Loucy (cell line): Measurements from ENCODE around the gene DIPK2A.

Experiments
- H2AFZ ChIP-seq: fragments of 200-600 bp; sonication (generic); 2 replicates; pipeline ENCODE4 v1.6.0; 2016; ENCODE audit warnings: antibody characterized with exemption, mild to moderate bottlenecking, low read length, moderate library complexity
- H3F3A ChIP-seq: fragments of 200-600 bp; 2 replicates; pipeline ENCODE4 v1.6.0; 2016; ENCODE audit warnings: antibody characterized with exemption, low read depth, mild to moderate bottlenecking
- H3K27me3 ChIP-seq: fragments of 200-600 bp; sonication (generic); 2 replicates; pipeline ENCODE4 v1.6.1; 2014; ENCODE audit warnings: low read length, mild to moderate bottlenecking; ENCODE audit not compliant: insufficient read depth, poor library complexity, severe bottlenecking
- H3K36me3 ChIP-seq: fragments of 200-600 bp; sonication (generic); 2 replicates; pipeline ENCODE4 v1.6.1; 2016; ENCODE audit warnings: low read length; ENCODE audit not compliant: insufficient read depth
- H3K4me1 ChIP-seq: fragments of 200-600 bp; sonication (generic); 2 replicates; pipeline ENCODE4 v1.5.1; 2014; ENCODE audit warnings: low read length, mild to moderate bottlenecking; ENCODE audit not compliant: insufficient read depth, poor library complexity, severe bottlenecking
- H3K4me2 ChIP-seq: fragments of 200-600 bp; sonication (generic); 2 replicates; pipeline ENCODE4 v1.6.0; 2014; ENCODE audit warnings: antibody characterized with exemption, low read length, low read depth, mild to moderate bottlenecking; ENCODE audit not compliant: poor library complexity, severe bottlenecking
- H3K4me3 ChIP-seq: fragments of 200-600 bp; sonication (generic); 2 replicates; pipeline ENCODE4 v1.5.1; 2014; ENCODE audit warnings: low read length, mild to moderate bottlenecking, mixed read lengths; ENCODE audit not compliant: poor library complexity, severe bottlenecking
- H3K79me2 ChIP-seq: fragments of 200-600 bp; sonication (generic); 2 replicates; pipeline ENCODE4 v1.6.1; 2014; ENCODE audit warnings: low read length; ENCODE audit not compliant: insufficient read depth
- H3K9ac ChIP-seq: fragments of 200-600 bp; sonication (generic); 2 replicates; pipeline ENCODE4 v1.6.0; 2014; ENCODE audit warnings: mild to moderate bottlenecking, low read depth, low read length, moderate library complexity; ENCODE audit not compliant: poor library complexity, severe bottlenecking
- H3K9me2 ChIP-seq: fragments of 200-600 bp; sonication (generic); replicated peaks from 2 replicates; pipeline ENCODE4 v1.6.1; 2016; ENCODE audit warnings: low read depth, low read length, mixed read lengths
- H3K9me3 ChIP-seq: fragments of 200-600 bp; sonication (generic); 2 replicates; pipeline ENCODE4 v1.6.1; 2014; ENCODE audit warnings: mild to moderate bottlenecking, antibody characterized with exemption, low read length, low read depth; ENCODE audit not compliant: insufficient read depth
- H4K20me1 ChIP-seq: fragments of 200-600 bp; sonication (generic); 2 replicates; pipeline ENCODE4 v1.6.0; 2014; ENCODE audit warnings: antibody characterized with exemption, low read length, mild to moderate bottlenecking; ENCODE audit not compliant: insufficient read depth, poor library complexity, severe bottlenecking
- CTCF ChIP-seq: fragments of 200-600 bp; sonication (generic); conservative IDR thresholded peaks from 2 replicates; pipeline ENCODE4 v1.5.1; 2014; ENCODE audit warnings: mild to moderate bottlenecking, antibody characterized with exemption, low read length
- EZH2phosphoT487 ChIP-seq: fragments of 200-600 bp; IDR thresholded peaks from 2 replicates; pipeline ENCODE4 v1.6.1; 2018; ENCODE audit warnings: antibody characterized with exemption, mild to moderate bottlenecking, moderate library complexity, borderline replicate concordance

DIPK2A gene

GRCh38 chr3:143974271-143975238, 2.9 kb downstream of the DIPK2A start:
- Histone ChIP-seq H2AFZ (no peak overlapping the region), H3K9me3 (no peaks in the 10 kb centered on the region), H3F3A (no peaks in the 10 kb centered on the region), H3K79me2 (peaks cover 72% of the 10 kb centered on the region), H3K4me1 (peaks cover 58% of the 10 kb centered on the region), H3K27me3 (no peaks in the 10 kb centered on the region), H4K20me1 (peaks cover 59% of the 10 kb centered on the region), H3K4me2 (peak overlapping the region; percentile 92), H3K36me3 (no peaks in the 10 kb centered on the region), H3K4me3 (peak overlapping the region; percentile 84), H3K9me2 (no peaks in the 10 kb centered on the region), H3K9ac (peak overlapping the region; percentile 84)
- TF ChIP-seq CTCF (no peak), EZH2phosphoT487 (no peak)

- no peaks in the 10 kb centered on the region for H3K9me2 ChIP-seq
- no peaks in the 10 kb centered on the region for H3K36me3 ChIP-seq
- peak overlapping the region; percentile 92 for H3K4me2 ChIP-seq
- H3K4me1 ChIP-seq = peaks cover 53% of the 10 kb centered on the region
- H3K79me2 ChIP-seq = peaks cover 82% of the 10 kb centered on the region
- H3K9me3 ChIP-seq = no peaks in the 10 kb centered on the region
- TF ChIP-seq EZH2phosphoT487 (no peak), CTCF (peak; percentile 75)
- H4K20me1 ChIP-seq = peaks cover 65% of the 10 kb centered on the region
- peak overlapping the region; percentile 84 for H3K4me3 ChIP-seq
- no peaks in the 10 kb centered on the region for H3K27me3 ChIP-seq
- H2AFZ ChIP-seq = no peak overlapping the region
- no peaks in the 10 kb centered on the region for H3F3A ChIP-seq
- peak overlapping the region; percentile 84 for H3K9ac ChIP-seq
These were observed 4.0 kb downstream of the DIPK2A start for GRCh38 chr3:143975554-143976152.

GRCh38 chr3:143977341-143978262, 6.0 kb downstream of the DIPK2A start:
- H3K9me3 ChIP-seq = no peaks in the 10 kb centered on the region
- H3K4me2 ChIP-seq = peak overlapping the region; percentile 92
- TF ChIP-seq CTCF = no peak
- no peak for TF ChIP-seq EZH2phosphoT487
- peak overlapping the region; percentile 38 for H3K9ac ChIP-seq
- peaks cover 97% of the 10 kb centered on the region for H3K79me2 ChIP-seq
- peaks cover 56% of the 10 kb centered on the region for H3K4me1 ChIP-seq
- H3K27me3 ChIP-seq = no peaks in the 10 kb centered on the region
- H3K4me3 ChIP-seq = peak overlapping the region; percentile 84
- no peaks in the 10 kb centered on the region for H3K9me2 ChIP-seq
- H3K36me3 ChIP-seq = no peaks in the 10 kb centered on the region
- H3F3A ChIP-seq = no peaks in the 10 kb centered on the region
- H2AFZ ChIP-seq = no peak overlapping the region
- H4K20me1 ChIP-seq = peaks cover 71% of the 10 kb centered on the region
